GM23338 (cell line): ENCODE results near the gene NCS1. TPM values are rescaled to one million over a fixed set of nuclear protein-coding genes. Genes with fewer than 3 reads are reported as not detected.

Experiments used
- ATAC-seq: fragments of 200-7000 bp; cut with Tn5 transposase; 3 replicates; pipeline ENCODE4 v1.9.1; 2020
- DNase-seq: peaks from one replicate; pipeline ENCODE4 v3.0.0-alpha.2; 2015; ENCODE audit warnings: low spot score
- H2AFZ ChIP-seq: fragments of 200-600 bp; sonication (generic); 2 replicates; pipeline ENCODE4 v1.8.0; 2016; ENCODE audit warnings: antibody characterized with exemption, mild to moderate bottlenecking, moderate library complexity
- H3F3A ChIP-seq: fragments of 200-600 bp; sonication (generic); replicated peaks from 2 replicates; pipeline ENCODE4 v1.8.0; 2017; ENCODE audit warnings: antibody characterized with exemption, mixed run types, low read depth
- H3K27ac ChIP-seq: fragments of 200-600 bp; sonication (generic); 2 replicates; pipeline ENCODE4 v1.6.1; 2016; ENCODE audit warnings: low read depth
- H3K27me3 ChIP-seq: fragments of 200-600 bp; sonication (generic); 2 replicates; pipeline ENCODE4 v1.8.0; 2016; ENCODE audit warnings: mild to moderate bottlenecking, mixed run types, moderate library complexity; ENCODE audit not compliant: insufficient read depth
- H3K36me3 ChIP-seq: fragments of 200-600 bp; sonication (generic); 2 replicates; pipeline ENCODE4 v1.8.0; 2016; ENCODE audit warnings: mild to moderate bottlenecking; ENCODE audit not compliant: insufficient read depth
- H3K4me1 ChIP-seq: fragments of 200-600 bp; sonication (generic); 2 replicates; pipeline ENCODE4 v1.8.0; 2016; ENCODE audit warnings: mild to moderate bottlenecking, moderate library complexity; ENCODE audit not compliant: insufficient read depth
- H3K4me2 ChIP-seq: fragments of 200-600 bp; sonication (generic); 2 replicates; pipeline ENCODE4 v1.7.1; 2017; ENCODE audit warnings: mixed run types
- H3K4me3 ChIP-seq: fragments of 200-600 bp; sonication (generic); 2 replicates; pipeline ENCODE4 v1.6.1; 2016; ENCODE audit warnings: mixed run types
- H3K79me2 ChIP-seq: fragments of 200-600 bp; sonication (generic); replicated peaks from 2 replicates; pipeline ENCODE4 v1.8.0; 2017; ENCODE audit warnings: mild to moderate bottlenecking; ENCODE audit not compliant: insufficient read depth
- H3K9me2 ChIP-seq: fragments of 200-600 bp; sonication (generic); 2 replicates; pipeline ENCODE4 v1.8.0; 2017; ENCODE audit not compliant: insufficient read depth
- H4K20me1 ChIP-seq: fragments of 200-600 bp; sonication (generic); replicated peaks from 2 replicates; pipeline ENCODE4 v1.8.0; 2017; ENCODE audit warnings: mild to moderate bottlenecking; ENCODE audit not compliant: insufficient read depth
- H3K27ac Mint-ChIP-seq: 2 replicates; pipeline ENCODE4 v1.8.0; 2020; ENCODE audit warnings: inconsistent platforms, mild to moderate bottlenecking, moderate library complexity, mixed read lengths
- H3K27me3 Mint-ChIP-seq: 3 replicates; pipeline ENCODE4 v1.8.0; 2022; ENCODE audit warnings: low read depth, mild to moderate bottlenecking, moderate library complexity, mixed read lengths, inconsistent platforms; ENCODE audit not compliant: insufficient read depth, poor library complexity
- H3K36me3 Mint-ChIP-seq: 3 replicates; pipeline ENCODE4 v1.8.0; 2021; ENCODE audit warnings: low read depth, mild to moderate bottlenecking, inconsistent platforms, moderate library complexity, mixed read lengths
- H3K4me1 Mint-ChIP-seq: 3 replicates; pipeline ENCODE4 v1.8.0; 2020; ENCODE audit warnings: mild to moderate bottlenecking, inconsistent platforms, mixed read lengths
- H3K4me3 Mint-ChIP-seq: 3 replicates; pipeline ENCODE4 v1.8.0; 2021; ENCODE audit warnings: moderate library complexity, mild to moderate bottlenecking, inconsistent platforms, mixed read lengths
- H3K9me3 Mint-ChIP-seq: 3 replicates; pipeline ENCODE4 v1.8.0; 2020; ENCODE audit warnings: moderate library complexity, mild to moderate bottlenecking, inconsistent platforms, mixed read lengths
- CREB1 ChIP-seq: fragments of 250-450 bp; sonication (Bioruptor Pico); IDR thresholded peaks from 2 replicates; pipeline ENCODE4 v1.5.0; 2020; ENCODE audit warnings: low read depth, mild to moderate bottlenecking, moderate library complexity
- CTCF ChIP-seq, 2 experiments: fragments of 200-600 bp in 1 of 2; sonication (generic) in 1 of 2; conservative IDR thresholded peaks; 2 replicates each; pipeline versions ENCODE4 v1.5.1 to v1.6.1; 2016 to 2017; ENCODE audit warnings: antibody characterized with exemption in 2 of 2, low read depth in 2 of 2, mild to moderate bottlenecking in 2 of 2, moderate library complexity in 1 of 2
- EZH2 ChIP-seq: fragments of 200-600 bp; sonication (generic); IDR thresholded peaks from one replicate; pipeline ENCODE4 v1.8.0; 2017; ENCODE audit warnings: antibody characterized with exemption, mild to moderate bottlenecking, low read depth; ENCODE audit not compliant: unreplicated experiment
- EZH2phosphoT487 ChIP-seq: fragments of 200-600 bp; sonication (generic); IDR thresholded peaks from one replicate; pipeline ENCODE4 v1.8.1; 2018; ENCODE audit warnings: antibody characterized with exemption; ENCODE audit not compliant: unreplicated experiment
- JUNB ChIP-seq: IDR thresholded peaks from one replicate; pipeline ENCODE4 v1.6.1; 2016; ENCODE audit warnings: antibody characterized with exemption; ENCODE audit not compliant: unreplicated experiment
- NANOG ChIP-seq: IDR thresholded peaks from 2 replicates; pipeline ENCODE4 v1.6.1; 2016; ENCODE audit warnings: antibody characterized with exemption, borderline replicate concordance
- REST ChIP-seq: IDR thresholded peaks from one replicate; pipeline ENCODE4 v1.6.1; 2018; ENCODE audit warnings: antibody characterized with exemption; ENCODE audit not compliant: unreplicated experiment
- STAT1 ChIP-seq: IDR thresholded peaks from one replicate; pipeline ENCODE4 v1.6.1; 2016; ENCODE audit warnings: antibody characterized with exemption; ENCODE audit not compliant: unreplicated experiment
- ZNF114 ChIP-seq: fragments of 250-450 bp; sonication (Bioruptor Pico); IDR thresholded peaks from 2 replicates; pipeline ENCODE4 v1.5.0; 2020; ENCODE audit warnings: mild to moderate bottlenecking, moderate library complexity
- ZNF331 ChIP-seq: fragments of 250-450 bp; sonication (Bioruptor Pico); IDR thresholded peaks from 2 replicates; pipeline ENCODE4 v1.5.0; 2020; ENCODE audit warnings: low read depth, mild to moderate bottlenecking, moderate library complexity
- ZNF462 ChIP-seq: fragments of 250-450 bp; sonication (Bioruptor Pico); IDR thresholded peaks from 2 replicates; pipeline ENCODE4 v1.5.0; 2020; ENCODE audit warnings: mild to moderate bottlenecking, moderate library complexity
- polyA plus RNA-seq: library from polyadenylated mRNA; unstranded; fragments of >200 nt; fragmentation: Nextera tagmentation; extraction: Ambion mirVana; gene quantifications from 2 replicates; pipeline ENCODE4 v1.2.1, GENCODE V29; 2016
- total RNA-seq: library from RNA; depleted of rRNA; stranded (reverse); fragments of >200 nt; shearing (Covaris generic); gene quantifications from 2 replicates; pipeline ENCODE4 v1.2.3, GENCODE V29; 2014
- TF ChIP-seq, protein P1 (sequence below): IDR thresholded peaks from 2 replicates; pipeline ENCODE4 v1.6.1; 2016; ENCODE audit warnings: antibody characterized with exemption

NCS1 gene
- total and polyA plus RNA-seq, 2 experiments from 2014 or later = 8.2 to 34.3 TPM

GRCh38 chr9:130255631-130256134, 83.5 kb downstream of the NCS1 start (continued):
- TF ChIP-seq ZNF462 (no peak), STAT1 (no peak)

GRCh38 chr9:130256644-130257043, 84.4 kb downstream of the NCS1 start:
- peaks cover 7% of the 10 kb centered on the region for H3K27me3 Mint-ChIP-seq

More at GRCh38 chr9:130256644-130257043, 84.4 kb downstream of the NCS1 start:
- Histone ChIP-seq H3K4me3 (no peak overlapping the region), H3K4me1 (no peaks in the 10 kb centered on the region), H2AFZ (no peak overlapping the region), H3K36me3 (no peaks in the 10 kb centered on the region), H4K20me1 (no peaks in the 10 kb centered on the region), H3K79me2 (no peaks in the 10 kb centered on the region), H3K4me2 (no peak overlapping the region), H3K27me3 (no peaks in the 10 kb centered on the region), H3K27ac (no peak overlapping the region), H3K9me2 (no peaks in the 10 kb centered on the region), H3F3A (no peaks in the 10 kb centered on the region)
- no peak for TF ChIP-seq STAT1
- TF ChIP-seq CTCF (conservative IDR thresholded peaks at IDR 0.05; ENCODE audit: low read depth in 2 of 2) = no peak
- no peak for TF ChIP-seq EZH2phosphoT487
- TF ChIP-seq NANOG = no peak
- TF ChIP-seq, protein P1, sequence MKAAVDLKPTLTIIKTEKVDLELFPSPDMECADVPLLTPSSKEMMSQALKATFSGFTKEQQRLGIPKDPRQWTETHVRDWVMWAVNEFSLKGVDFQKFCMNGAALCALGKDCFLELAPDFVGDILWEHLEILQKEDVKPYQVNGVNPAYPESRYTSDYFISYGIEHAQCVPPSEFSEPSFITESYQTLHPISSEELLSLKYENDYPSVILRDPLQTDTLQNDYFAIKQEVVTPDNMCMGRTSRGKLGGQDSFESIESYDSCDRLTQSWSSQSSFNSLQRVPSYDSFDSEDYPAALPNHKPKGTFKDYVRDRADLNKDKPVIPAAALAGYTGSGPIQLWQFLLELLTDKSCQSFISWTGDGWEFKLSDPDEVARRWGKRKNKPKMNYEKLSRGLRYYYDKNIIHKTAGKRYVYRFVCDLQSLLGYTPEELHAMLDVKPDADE = no peak
- no peak for TF ChIP-seq REST
- no peak for TF ChIP-seq JUNB
- no peak for TF ChIP-seq EZH2
- TF ChIP-seq ZNF114 (CRISPR knock-in tag) = no peak
- no peak for TF ChIP-seq CREB1 (CRISPR knock-in tag)
- TF ChIP-seq ZNF331 (CRISPR knock-in tag) = no peak
- Mint-ChIP-seq H3K36me3 (peaks cover 5% of the 10 kb centered on the region; the same call in 2 of the 3 replicates), H3K4me1 (0 out of 3 replicates have a peak, but pooled peaks cover 4% of the 10 kb centered on the region), H3K4me3 (no peak overlapping the region), H3K9me3 (peaks cover 22% of the 10 kb centered on the region), H3K27ac (no peak overlapping the region)
- no peak for DNase-seq
- no peak for ATAC-seq
